GM23248 (cell line): Measurements from ENCODE around the gene AQP9.

Experiments used
- EZH2 ChIP-seq: fragments of 200-600 bp; sonication (generic); IDR thresholded peaks from 2 replicates; pipeline ENCODE4 v1.6.1; 2018; ENCODE audit warnings: antibody characterized with exemption, mild to moderate bottlenecking; ENCODE audit not compliant: insufficient read depth, poor library complexity, severe bottlenecking
- EZH2phosphoT487 ChIP-seq: fragments of 200-600 bp; sonication (generic); IDR thresholded peaks from 2 replicates; pipeline ENCODE4 v1.6.1; 2018; ENCODE audit warnings: antibody characterized with exemption, moderate library complexity, mild to moderate bottlenecking, low read depth; ENCODE audit not compliant: insufficient read depth

DNA sequence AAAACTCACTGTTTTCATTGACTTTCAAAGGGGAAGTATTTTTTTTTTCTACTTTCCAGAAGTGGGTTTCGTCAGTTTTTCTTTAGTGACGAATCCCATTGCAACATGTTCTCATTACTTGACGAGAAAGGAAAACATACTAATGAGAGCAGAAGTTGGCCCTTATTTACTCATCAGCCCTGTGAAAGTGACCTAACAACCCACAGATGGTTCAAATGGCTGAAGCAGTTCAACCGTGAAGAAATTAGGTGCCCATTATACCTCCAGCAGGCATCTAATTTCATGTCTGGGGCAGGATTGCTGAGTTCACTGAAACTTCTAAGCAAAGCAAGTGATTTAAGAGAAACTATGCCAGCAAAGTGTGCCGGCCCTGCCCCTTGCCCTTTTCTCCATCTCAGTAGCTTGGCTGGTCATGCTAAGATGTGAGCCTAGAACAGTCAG lies 9.0 kb downstream of the AQP9 start:
- no peak for TF ChIP-seq EZH2phosphoT487
- no peak for TF ChIP-seq EZH2
